Suppressor macrophage treated with lipopolysaccharide for 1 hour (primary cell): ENCODE data around the gene RALGAPA1.
"Not testable (repeated sequence)": the region's sequence is repeated elsewhere in the genome, so short reads cannot be mapped to it uniquely, and the experiment has no call there.

Source experiments
- DNase-seq, 3 donors: peaks; one replicate each; pipeline ENCODE4 v3.0.0-alpha.2; 2020 to 2022

RALGAPA1 gene

GRCh38 chr14:35619461-35619860 is 189.6 kb downstream of the RALGAPA1 start:
- not testable (repeated sequence) for DNase-seq

GRCh38 chr14:35617500-35617899 is 191.6 kb downstream of the RALGAPA1 start:
- no peak for DNase-seq

DNA sequence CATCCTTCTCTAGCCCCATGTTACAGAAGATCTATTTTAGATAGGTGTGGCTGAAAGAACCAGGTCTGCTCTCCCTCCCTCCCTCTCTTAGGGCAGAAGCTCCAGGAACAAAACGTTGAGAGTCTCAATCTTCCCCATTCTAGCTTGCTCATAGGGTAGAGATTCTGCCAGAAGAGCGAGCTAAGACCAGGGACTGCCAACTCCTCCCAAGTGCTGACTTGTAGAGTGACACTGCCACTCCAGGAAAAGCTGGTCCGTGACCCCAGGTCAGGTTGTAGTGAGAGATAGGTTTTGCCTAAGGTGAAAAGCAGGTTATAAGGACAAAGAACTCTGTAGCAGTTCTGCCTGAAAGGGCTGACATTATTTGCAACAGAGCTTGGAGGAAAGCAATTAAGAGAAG is 201.7 kb downstream of the RALGAPA1 start:
- no peak for DNase-seq

GRCh38 chr14:35600253-35600652 is 208.8 kb downstream of the RALGAPA1 start:
- DNase-seq, result no peak

DNA sequence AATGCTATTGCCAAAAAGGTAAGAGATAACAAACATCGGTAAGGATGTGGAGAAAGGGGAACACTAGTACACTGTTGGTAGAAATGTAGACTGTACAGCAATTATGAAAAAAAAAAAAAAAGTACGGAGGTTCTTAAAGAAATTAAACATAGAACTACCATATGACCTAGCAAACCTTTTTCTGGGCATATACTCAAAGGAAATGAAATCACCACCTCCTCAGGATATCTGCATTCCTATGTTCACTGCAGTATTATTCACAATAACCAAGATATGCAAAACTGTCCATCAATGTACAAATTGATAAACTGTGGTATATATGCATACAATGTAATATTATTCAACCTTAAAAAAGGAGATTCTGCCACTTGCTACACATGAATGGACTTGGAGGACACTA is 214.5 kb downstream of the RALGAPA1 start:
- no peak for DNase-seq

DNA sequence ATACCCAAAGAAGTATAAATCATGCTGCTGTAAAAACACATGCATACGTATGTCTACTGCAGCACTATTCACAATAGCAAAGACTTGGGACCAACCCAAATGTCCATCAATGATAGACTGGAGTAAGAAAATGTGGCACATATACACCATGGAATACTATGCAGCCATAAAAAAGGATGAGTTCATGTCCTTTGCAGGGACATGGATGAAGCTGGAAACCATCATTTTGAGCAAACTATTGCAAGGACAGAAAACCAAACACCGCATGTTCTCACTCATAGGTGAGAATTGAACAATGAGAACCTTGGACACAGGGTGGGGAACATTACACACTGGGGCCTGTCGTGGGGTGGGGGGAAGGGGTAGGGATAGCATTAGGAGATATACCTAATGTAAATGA is 221.7 kb downstream of the RALGAPA1 start:
- not testable (repeated sequence) for DNase-seq

DNA sequence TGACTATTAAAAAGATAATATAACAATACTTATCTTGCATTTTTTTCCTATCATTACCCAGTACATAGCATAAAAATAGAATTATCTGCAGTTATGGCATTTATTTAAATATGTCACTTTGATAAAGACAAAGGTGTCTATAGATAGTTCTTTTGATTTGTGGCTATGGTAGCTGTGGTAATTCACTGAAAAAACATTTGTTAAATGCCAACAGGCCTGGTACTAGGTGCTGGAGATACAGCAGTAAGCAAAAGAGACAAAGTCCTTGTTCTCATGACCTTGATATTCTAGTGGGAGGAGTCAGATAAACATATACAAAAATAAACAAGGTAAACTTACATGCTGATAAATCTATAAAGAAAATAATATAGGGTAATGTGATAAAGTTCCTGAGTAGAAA is 230.5 kb downstream of the RALGAPA1 start:
- DNase-seq, result no peak

GRCh38 chr14:35578135-35578534 is 231.0 kb downstream of the RALGAPA1 start:
- no peak for DNase-seq

DNA sequence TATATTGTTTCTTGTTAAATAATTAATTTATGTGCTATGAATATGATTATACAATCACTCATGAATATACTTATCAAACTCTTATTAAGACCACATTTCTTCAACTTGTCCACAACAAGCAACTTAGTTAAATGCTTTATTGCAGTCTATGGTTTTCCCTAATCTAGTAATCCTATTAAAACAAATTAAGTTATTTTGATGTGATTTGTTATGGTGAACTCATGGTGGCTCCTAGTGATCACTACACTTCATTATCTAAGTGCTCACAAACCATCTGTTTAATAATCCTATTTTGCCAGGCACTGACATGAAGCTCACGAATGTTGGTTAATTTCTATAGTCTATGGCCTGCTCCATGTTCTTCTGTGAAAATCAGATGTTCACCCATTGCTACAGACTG is 232.2 kb downstream of the RALGAPA1 start:
- no peak for DNase-seq

DNA sequence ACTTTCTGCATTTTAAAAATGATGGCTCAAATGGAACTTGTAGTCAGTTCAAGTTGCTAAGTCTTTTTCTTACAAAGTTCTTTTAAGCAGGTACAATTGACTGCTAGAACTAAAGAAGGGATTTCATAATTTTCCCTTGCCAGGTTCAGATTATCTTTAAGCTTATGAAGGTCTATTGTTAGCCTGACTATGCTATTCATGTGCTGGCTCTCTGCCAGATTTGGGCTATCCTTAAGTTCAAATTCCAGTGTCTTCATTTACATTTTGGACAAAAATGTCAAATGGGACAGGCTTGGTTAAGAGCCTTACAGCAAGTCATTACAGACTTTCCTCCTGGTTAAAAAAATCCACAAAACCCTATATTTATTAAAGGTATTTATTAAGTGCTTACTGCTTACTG is 232.8 kb downstream of the RALGAPA1 start:
- no peak for DNase-seq

GRCh38 chr14:35573911-35574310 is 235.2 kb downstream of the RALGAPA1 start:
- no peak for DNase-seq

- DNase-seq, result no peak
Observed at GRCh38 chr14:35571598-35571997, 237.5 kb downstream of the RALGAPA1 start.

GRCh38 chr14:35565871-35566464 is 243.1 kb downstream of the RALGAPA1 start:
- DNase-seq, result no peak

DNA sequence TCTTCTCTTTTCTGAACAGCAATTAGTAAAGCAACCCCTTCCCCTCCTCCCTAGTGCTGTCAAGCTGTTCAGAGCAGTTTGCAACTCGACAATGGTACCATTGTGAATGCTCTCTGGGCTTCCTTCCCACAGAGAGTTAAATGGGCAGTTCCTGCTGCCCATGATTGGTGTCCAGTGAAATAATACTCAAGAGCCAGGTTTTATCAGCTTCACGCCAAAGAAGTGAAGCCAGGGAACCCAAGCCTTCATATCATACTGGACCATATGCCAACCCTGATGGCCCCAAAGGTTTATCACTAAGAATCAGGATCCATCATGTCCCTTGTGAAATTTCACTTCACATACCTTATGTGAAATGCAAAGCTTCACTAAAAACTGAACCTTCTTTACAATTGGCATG is 250.4 kb downstream of the RALGAPA1 start:
- DNase-seq, result no peak

DNA sequence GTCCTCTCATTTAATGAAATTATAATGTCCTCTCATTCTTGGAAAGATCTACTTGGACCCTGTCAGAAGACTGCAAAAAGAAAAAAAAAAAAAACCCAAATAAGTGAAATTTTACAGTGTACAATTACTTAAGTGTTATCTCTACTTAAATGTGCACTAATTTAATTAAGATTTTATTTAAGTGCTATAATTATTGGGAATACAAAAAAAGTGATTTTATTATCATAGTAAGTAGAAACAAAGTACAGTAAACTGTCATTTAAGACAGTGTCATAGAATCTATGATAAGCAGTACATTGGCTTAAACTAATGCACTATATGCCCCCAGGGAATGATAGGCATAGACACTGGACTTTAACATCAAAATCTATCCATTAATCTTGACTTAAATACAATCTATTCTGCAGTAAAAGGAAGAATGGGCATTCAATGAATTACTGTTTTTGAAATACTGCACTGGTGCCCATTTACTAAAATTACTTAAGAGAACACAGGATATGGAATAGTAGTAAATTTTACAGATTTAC is 251.8 kb downstream of the RALGAPA1 start:
- no peak for DNase-seq

GRCh38 chr14:35556548-35556947 is 252.5 kb downstream of the RALGAPA1 start:
- DNase-seq, result no peak

GRCh38 chr14:35553808-35554207 is 255.3 kb downstream of the RALGAPA1 start:
- no peak for DNase-seq

DNA sequence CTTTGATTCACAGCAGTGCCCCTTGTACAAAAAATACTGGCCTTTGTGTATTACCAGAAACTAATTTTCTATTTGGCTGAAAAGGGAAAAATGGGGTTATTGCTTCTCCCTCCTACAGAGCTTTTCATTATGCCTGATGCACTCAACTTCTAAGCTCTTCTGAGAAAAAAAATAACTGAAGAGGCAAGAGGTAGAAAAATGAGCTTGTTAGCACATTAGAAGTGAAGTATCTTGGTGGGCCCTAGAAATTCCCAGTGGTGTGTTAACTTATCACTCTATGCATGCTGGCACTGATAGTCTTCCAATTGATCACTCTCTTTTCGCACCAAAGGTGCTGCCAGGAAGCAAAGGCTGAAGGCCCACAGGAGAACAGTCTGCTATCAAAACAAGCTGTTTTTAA is 258.0 kb downstream of the RALGAPA1 start:
- no peak for DNase-seq

GRCh38 chr14:35549551-35549950 is 259.5 kb downstream of the RALGAPA1 start:
- no peak for DNase-seq

DNA sequence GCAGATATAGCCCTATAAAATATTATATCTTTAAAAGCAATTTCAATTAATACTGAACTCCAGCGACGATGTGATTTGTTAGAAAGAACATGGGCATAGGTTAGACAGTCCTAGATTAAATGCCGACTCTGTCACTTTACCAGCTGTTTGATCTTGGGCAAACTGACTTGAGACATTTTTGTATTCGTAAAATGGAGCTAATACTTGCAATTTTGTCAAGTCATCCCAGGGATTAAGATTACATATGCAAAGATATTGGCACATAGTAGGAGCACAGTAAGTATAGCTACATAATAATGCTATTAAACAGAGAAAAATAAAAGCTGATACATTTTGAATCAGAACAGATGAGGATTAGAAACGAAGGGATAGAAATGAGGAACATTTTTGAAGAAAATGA is 266.1 kb downstream of the RALGAPA1 start:
- DNase-seq, result no peak

DNA sequence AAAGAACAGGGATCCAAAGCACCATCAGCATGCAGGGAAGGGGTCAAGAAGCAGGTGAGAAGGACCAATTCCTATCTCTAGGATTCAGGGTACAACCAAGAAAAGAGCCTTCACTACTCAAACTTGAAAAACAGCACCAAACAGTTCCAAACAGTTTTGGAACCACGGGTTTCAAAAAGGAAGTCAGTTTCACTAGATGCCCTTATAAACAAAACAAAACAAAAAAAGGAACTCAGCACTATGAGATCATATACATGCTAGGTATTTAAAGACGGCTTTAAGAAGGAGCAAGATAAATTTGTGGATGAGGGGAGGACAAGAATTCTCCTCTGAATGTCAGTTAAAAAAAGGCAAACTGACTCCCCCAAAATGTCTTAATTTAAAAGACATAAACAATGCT is 269.1 kb downstream of the RALGAPA1 start:
- DNase-seq, result no peak

DNA sequence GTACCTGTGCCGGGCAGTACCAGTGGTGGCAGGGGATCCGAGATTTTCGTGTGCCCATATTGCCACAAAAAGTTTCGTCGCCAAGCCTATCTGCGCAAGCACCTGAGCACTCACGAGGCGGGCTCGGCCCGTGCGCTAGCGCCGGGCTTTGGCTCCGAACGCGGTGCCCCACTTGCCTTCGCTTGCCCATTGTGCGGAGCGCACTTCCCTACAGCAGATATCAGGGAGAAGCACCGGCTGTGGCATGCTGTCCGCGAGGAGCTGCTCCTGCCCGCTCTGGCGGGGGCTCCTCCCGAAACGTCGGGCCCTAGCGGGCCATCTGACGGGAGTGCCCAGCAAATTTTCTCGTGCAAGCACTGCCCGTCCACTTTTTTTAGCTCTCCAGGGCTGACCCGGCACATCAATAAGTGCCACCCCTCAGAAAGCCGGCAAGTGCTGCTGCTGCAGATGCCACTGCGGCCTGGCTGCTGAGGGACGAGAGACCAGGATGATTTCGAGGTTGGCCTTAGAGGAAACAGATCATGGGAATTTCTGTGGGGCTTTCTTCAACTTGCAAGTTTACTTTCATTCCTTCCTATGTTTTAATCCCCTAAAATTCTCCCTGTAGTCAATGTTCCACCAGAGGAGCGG is 273.5 kb downstream of the RALGAPA1 start:
- peak in 1 of 3 donors; percentile 4 for DNase-seq

DNA sequence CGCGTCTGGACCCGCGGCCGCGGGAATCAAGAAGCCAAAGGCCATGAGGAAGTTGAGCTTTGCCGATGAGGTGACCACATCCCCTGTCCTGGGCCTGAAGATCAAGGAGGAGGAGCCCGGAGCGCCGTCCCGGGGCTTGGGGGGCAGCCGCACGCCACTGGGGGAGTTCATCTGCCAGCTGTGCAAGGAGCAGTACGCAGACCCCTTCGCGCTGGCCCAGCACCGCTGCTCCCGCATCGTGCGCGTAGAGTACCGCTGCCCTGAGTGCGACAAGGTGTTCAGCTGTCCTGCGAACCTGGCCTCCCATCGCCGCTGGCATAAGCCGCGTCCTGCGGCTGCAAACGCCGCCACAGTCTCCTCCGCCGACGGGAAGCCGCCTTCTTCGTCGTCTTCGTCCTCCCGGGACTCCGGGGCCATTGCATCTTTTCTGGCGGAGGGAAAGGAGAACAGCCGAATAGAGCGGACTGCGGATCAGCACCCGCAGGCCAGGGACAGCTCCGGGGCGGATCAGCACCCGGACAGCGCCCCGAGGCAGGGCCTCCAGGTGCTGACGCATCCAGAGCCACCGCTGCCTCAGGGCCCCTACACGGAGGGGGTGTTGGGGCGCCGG is 274.1 kb downstream of the RALGAPA1 start:
- peak; percentile 71 to 87 (median 83) for DNase-seq

DNA sequence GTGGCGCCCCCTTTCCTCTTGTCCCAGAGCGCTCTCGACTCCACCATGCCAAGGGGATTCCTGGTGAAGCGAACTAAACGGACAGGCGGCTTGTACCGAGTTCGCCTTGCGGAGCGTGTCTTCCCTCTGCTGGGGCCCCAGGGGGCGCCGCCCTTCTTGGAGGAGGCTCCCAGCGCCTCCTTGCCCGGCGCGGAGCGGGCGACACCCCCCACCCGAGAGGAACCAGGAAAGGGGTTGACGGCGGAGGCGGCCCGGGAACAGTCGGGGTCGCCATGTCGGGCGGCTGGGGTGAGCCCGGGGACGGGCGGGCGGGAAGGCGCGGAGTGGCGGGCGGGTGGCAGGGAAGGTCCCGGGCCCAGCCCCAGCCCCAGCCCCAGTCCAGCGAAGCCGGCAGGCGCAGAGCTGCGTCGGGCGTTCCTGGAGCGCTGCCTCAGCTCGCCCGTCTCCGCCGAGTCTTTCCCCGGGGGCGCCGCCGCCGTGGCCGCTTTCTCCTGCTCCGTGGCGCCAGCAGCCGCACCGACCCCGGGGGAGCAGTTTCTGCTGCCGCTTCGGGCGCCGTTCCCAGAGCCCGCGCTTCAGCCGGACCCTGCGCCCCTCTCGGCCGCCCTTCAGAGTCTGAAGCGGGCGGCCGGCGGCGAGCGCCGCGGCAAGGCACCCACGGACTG is 274.8 kb downstream of the RALGAPA1 start:
- DNase-seq, result peak in 2 of 3 donors; percentile 18 to 52
